ENCODE data around the gene AOAH.

- TF ChIP-seq ZBTB2 (IDR thresholded peaks at IDR 0.05) (no peak), SETDB1 (IDR thresholded peaks at IDR 0.05; ENCODE audit: low read length) (no peak), YY1 (IDR thresholded peaks at IDR 0.05; ENCODE audit: borderline replicate concordance in 1 of 3, control insufficient read depth in 1 of 3, extremely low read depth in 1 of 3, insufficient read depth in 3 of 3, insufficient read length in 1 of 3, insufficient replicate concordance in 2 of 3, low read depth in 1 of 3, low read length in 2 of 3) (no peak), CBX8 (IDR thresholded peaks at IDR 0.05; ENCODE audit: borderline replicate concordance, extremely low read depth, low read depth, low read length, poor library complexity, severe bottlenecking) (no peak), ZNF408 (CRISPR knock-in tag; IDR thresholded peaks at IDR 0.05; ENCODE audit: low read depth) (no peak), ATF2 (CRISPR knock-in tag; IDR thresholded peaks at IDR 0.05) (no peak), KDM5B (IDR thresholded peaks at IDR 0.05; ENCODE audit: insufficient replicate concordance, low read depth, low read length) (no peak)
These were observed 52.9 kb downstream of the AOAH start for GRCh38 chr7:36671432-36671829.
